Muscle layer of duodenum (tissue), 2 donors: ENCODE measurements around the gene C15orf40.

Experiments
- H3K27ac ChIP-seq: one replicate; pipeline ENCODE4 v1.7.0; 2013; ENCODE audit warnings: mild to moderate bottlenecking, low read length
- H3K27me3 ChIP-seq: one replicate; pipeline ENCODE4 v1.7.0; 2013; ENCODE audit warnings: low read depth, mild to moderate bottlenecking, control low read depth, low read length
- H3K36me3 ChIP-seq, 2 donors: one replicate each; pipeline ENCODE4 v1.7.0; 2013; ENCODE audit warnings: low read length in 2 of 2, control low read depth in 1 of 2, mild to moderate bottlenecking in 1 of 2; ENCODE audit not compliant: insufficient read depth in 2 of 2, control insufficient read depth in 1 of 2
- H3K4me1 ChIP-seq, 2 donors: one replicate each; pipeline ENCODE4 v1.7.0; 2013; ENCODE audit warnings: low read length in 2 of 2, mild to moderate bottlenecking in 2 of 2, control low read depth in 1 of 2, moderate library complexity in 1 of 2; ENCODE audit not compliant: insufficient read depth in 2 of 2, control insufficient read depth in 1 of 2
- H3K4me3 ChIP-seq, 2 donors: one replicate each; pipeline ENCODE4 v1.7.0; 2013; ENCODE audit warnings: low read length in 2 of 2, low read depth in 1 of 2, mild to moderate bottlenecking in 1 of 2
- H3K9me3 ChIP-seq, 2 donors: one replicate each; pipeline ENCODE4 v1.7.0; 2013; ENCODE audit warnings: low read length in 2 of 2, control low read depth in 1 of 2, mild to moderate bottlenecking in 1 of 2; ENCODE audit not compliant: control insufficient read depth in 1 of 2
- donor health status: healthy.

The C15orf40 gene

GRCh38 chr15:82970078-82970686 lies 41.3 kb downstream of the C15orf40 start:
- no peak overlapping the region for H3K4me3 ChIP-seq
- H3K36me3 ChIP-seq = no peaks in the 10 kb centered on the region
- no peaks in the 10 kb centered on the region for H3K27me3 ChIP-seq
- no peak overlapping the region for H3K27ac ChIP-seq
- no peaks in the 10 kb centered on the region for H3K9me3 ChIP-seq
- H3K4me1 ChIP-seq = no peaks in the 10 kb centered on the region

DNA sequence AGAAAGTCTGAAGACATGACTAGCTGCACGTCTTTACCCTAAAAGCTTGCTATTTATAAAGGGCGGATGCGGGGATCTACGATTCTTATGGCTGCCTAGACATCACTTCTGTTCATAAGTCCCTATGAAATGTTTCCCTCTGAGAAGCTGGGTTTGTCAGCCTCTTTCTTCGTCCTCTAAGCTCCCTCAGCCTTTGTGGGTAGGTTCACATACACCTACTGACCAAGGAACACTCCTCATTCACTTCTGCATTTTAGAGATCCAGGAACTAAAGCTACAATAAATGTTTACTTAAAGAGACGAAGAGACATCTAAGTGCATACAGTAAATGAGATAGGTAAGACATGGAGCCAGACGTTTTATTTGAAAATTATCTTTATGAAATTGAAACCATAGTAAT lies 42.1 kb downstream of the C15orf40 start:
- Histone ChIP-seq H3K36me3 (no peaks in the 10 kb centered on the region), H3K4me1 (no peaks in the 10 kb centered on the region), H3K27ac (no peak overlapping the region), H3K4me3 (no peak overlapping the region), H3K27me3 (no peaks in the 10 kb centered on the region), H3K9me3 (no peaks in the 10 kb centered on the region)

DNA sequence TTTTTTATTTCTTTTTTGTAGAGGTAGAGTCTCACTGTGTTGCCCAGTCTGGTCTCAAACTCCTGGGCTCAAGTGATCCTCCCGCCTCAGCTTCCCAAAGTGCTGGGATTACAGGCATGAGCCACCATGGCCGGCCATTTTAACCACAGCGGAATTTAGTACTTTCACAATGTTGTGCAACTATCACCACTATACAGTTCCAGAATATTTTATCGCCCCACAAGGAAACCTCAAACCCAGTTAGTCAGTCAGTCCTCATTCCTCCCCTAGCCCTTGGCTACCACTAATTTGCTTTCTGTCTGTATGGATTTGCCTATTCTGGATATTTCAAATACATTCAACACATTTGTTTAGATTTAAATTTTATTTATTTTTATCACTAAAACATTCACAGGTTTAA lies 43.4 kb downstream of the C15orf40 start:
- Histone ChIP-seq H3K4me3 (no peak overlapping the region), H3K27ac (no peak overlapping the region), H3K27me3 (no peaks in the 10 kb centered on the region), H3K9me3 (no peaks in the 10 kb centered on the region), H3K36me3 (no peaks in the 10 kb centered on the region), H3K4me1 (no peaks in the 10 kb centered on the region)

DNA sequence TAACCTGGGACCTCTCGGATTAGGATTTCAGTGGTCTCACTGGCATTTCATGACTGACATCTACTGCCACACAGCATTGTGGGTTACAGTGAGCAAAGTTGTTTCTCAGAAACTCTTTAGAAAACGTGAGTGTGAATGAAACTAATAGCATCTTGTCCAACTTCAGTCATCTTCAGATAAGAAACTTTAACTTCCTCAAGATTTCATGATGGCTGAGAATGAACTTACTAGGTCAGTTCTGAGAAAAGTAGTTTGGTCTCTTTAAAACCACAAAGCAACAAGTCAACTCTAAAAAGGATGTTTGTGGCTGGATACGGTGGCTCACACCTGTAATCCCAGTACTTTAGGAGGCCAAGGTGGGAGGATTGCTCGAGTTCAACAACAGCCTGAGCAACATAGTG lies 44.8 kb downstream of the C15orf40 start:
- no peak overlapping the region for H3K27ac ChIP-seq
- no peak overlapping the region for H3K4me3 ChIP-seq
- H3K27me3 ChIP-seq = no peaks in the 10 kb centered on the region
- H3K4me1 ChIP-seq = no peaks in the 10 kb centered on the region
- no peaks in the 10 kb centered on the region for H3K36me3 ChIP-seq
- no peaks in the 10 kb centered on the region for H3K9me3 ChIP-seq

GRCh38 chr15:82964890-82965289 lies 46.5 kb downstream of the C15orf40 start:
- Histone ChIP-seq H3K27me3 (no peaks in the 10 kb centered on the region), H3K9me3 (no peaks in the 10 kb centered on the region), H3K27ac (no peak overlapping the region), H3K36me3 (no peaks in the 10 kb centered on the region), H3K4me3 (no peak overlapping the region), H3K4me1 (no peaks in the 10 kb centered on the region)

- Histone ChIP-seq H3K36me3 (no peaks in the 10 kb centered on the region), H3K27ac (no peak overlapping the region), H3K27me3 (no peaks in the 10 kb centered on the region), H3K4me3 (no peak overlapping the region), H3K4me1 (no peaks in the 10 kb centered on the region), H3K9me3 (no peaks in the 10 kb centered on the region)
Observed at GRCh38 chr15:82963471-82964341, 47.7 kb downstream of the C15orf40 start.

- Histone ChIP-seq H3K27me3 (no peaks in the 10 kb centered on the region), H3K4me3 (no peak overlapping the region), H3K36me3 (no peaks in the 10 kb centered on the region), H3K4me1 (no peaks in the 10 kb centered on the region), H3K9me3 (no peaks in the 10 kb centered on the region), H3K27ac (no peak overlapping the region)
Observed at GRCh38 chr15:82960766-82961165, 50.7 kb downstream of the C15orf40 start.

- Histone ChIP-seq H3K27me3 (no peaks in the 10 kb centered on the region), H3K27ac (no peak overlapping the region), H3K9me3 (no peaks in the 10 kb centered on the region), H3K4me3 (no peak overlapping the region), H3K4me1 (no peaks in the 10 kb centered on the region), H3K36me3 (no peaks in the 10 kb centered on the region)
Observed at GRCh38 chr15:82959423-82959822, 52.0 kb downstream of the C15orf40 start.

- Histone ChIP-seq H3K36me3 (no peaks in the 10 kb centered on the region), H3K4me1 (no peaks in the 10 kb centered on the region), H3K4me3 (no peak overlapping the region), H3K9me3 (no peaks in the 10 kb centered on the region), H3K27me3 (no peaks in the 10 kb centered on the region), H3K27ac (no peak overlapping the region)
Observed at GRCh38 chr15:82958638-82959037, 52.8 kb downstream of the C15orf40 start.

GRCh38 chr15:82952158-82953081 lies 59.0 kb downstream of the C15orf40 start, which contains the start of gene HOMER2:
Gene HOMER2, minus strand, starts transcription at chr15:82952720. Its CDS starts 185 bp downstream, at chr15:82952535.
- no peaks in the 10 kb centered on the region for H3K9me3 ChIP-seq
- H3K36me3 ChIP-seq = no peaks in the 10 kb centered on the region
- H3K4me3 ChIP-seq = peak within 1 kb of the TSS; percentile 48 to 69
- H3K27me3 ChIP-seq = no peaks in the 10 kb centered on the region
- peaks cover 0 to 4% of the 10 kb centered on the region in 2 donors for H3K4me1 ChIP-seq
- no peak within 1 kb of the TSS for H3K27ac ChIP-seq
